Right atrium auricular region (tissue), 2 donors: Measurements from ENCODE around the gene TBC1D5. TPM values are rescaled to one million over a fixed set of nuclear protein-coding genes. Genes with fewer than 3 reads are reported as not detected.

Experiments used
- DNase-seq: peaks from one replicate; pipeline ENCODE4 v3.0.0-alpha.2; 2019; ENCODE audit warnings: low spot score
- H3K27ac ChIP-seq, 2 donors: fragments of 200-600 bp; sonication (generic); 1 replicate in 1 of 2; 2 replicates in 1 of 2; pipeline ENCODE4 v1.5.1; 2016 to 2019
- H3K27me3 ChIP-seq, 2 donors: fragments of 200-600 bp; sonication (generic); one replicate each; pipeline versions ENCODE4 v1.5.1 to v1.6.0; 2017 to 2019
- H3K36me3 ChIP-seq: fragments of 200-600 bp; sonication (generic); one replicate; pipeline ENCODE4 v1.5.1; 2016
- H3K4me1 ChIP-seq, 2 donors: fragments of 200-600 bp; sonication (generic); one replicate each; pipeline versions ENCODE4 v1.5.1 to v1.6.0; 2017 to 2019
- H3K4me3 ChIP-seq, 2 donors: fragments of 200-600 bp; sonication (generic); 1 replicate in 1 of 2; 2 replicates in 1 of 2; pipeline ENCODE4 v1.5.1; 2017 to 2019; ENCODE audit warnings: mild to moderate bottlenecking in 1 of 2, moderate library complexity in 1 of 2
- H3K9me3 ChIP-seq, 2 donors: fragments of 200-600 bp; sonication (generic); one replicate each; pipeline ENCODE4 v1.5.1; 2019
- CTCF ChIP-seq, 2 donors: fragments of 200-600 bp; sonication (generic); IDR thresholded peaks; one replicate each; pipeline ENCODE4 v1.5.1; 2019; ENCODE audit warnings: antibody characterized with exemption in 2 of 2
- total RNA-seq, 2 donors: library from RNA; depleted of rRNA; stranded (reverse); fragments of >200 nt; gene quantifications; one replicate each; pipeline ENCODE4 v1.1.0, GENCODE V29; 2016

Gene TBC1D5
- total RNA-seq, 2 donors from 2014 or later: 35.2 to 40.2 TPM

GRCh38 chr3:17149076-17149475 lies 593.4 kb downstream of the TBC1D5 start:
- no peak overlapping the region for H3K4me3 ChIP-seq
- H3K4me1 ChIP-seq: no peaks in the 10 kb centered on the region
- peaks cover 12% of the 10 kb centered on the region for H3K36me3 ChIP-seq
- no peaks in the 10 kb centered on the region for H3K27me3 ChIP-seq
- no peak for DNase-seq
- peaks cover 0 to 14% of the 10 kb centered on the region in 2 donors for H3K9me3 ChIP-seq
- no peak overlapping the region for H3K27ac ChIP-seq
- no peak for TF ChIP-seq CTCF (IDR thresholded peaks at IDR 0.05)

- Histone ChIP-seq H3K4me3 (no peak overlapping the region), H3K27ac (no peak overlapping the region), H3K36me3 (no peaks in the 10 kb centered on the region), H3K9me3 (no peaks in the 10 kb centered on the region), H3K4me1 (peaks cover 0 to 12% of the 10 kb centered on the region in 2 donors), H3K27me3 (no peaks in the 10 kb centered on the region)
- TF ChIP-seq CTCF (IDR thresholded peaks at IDR 0.05): no peak
- no peak for DNase-seq
Observed at GRCh38 chr3:17144665-17144993, 597.8 kb downstream of the TBC1D5 start.

- DNase-seq: no peak
- H3K27ac ChIP-seq: no peak overlapping the region
- TF ChIP-seq CTCF (IDR thresholded peaks at IDR 0.05): no peak
Observed at GRCh38 chr3:17143893-17144664, 598.4 kb downstream of the TBC1D5 start.

DNA sequence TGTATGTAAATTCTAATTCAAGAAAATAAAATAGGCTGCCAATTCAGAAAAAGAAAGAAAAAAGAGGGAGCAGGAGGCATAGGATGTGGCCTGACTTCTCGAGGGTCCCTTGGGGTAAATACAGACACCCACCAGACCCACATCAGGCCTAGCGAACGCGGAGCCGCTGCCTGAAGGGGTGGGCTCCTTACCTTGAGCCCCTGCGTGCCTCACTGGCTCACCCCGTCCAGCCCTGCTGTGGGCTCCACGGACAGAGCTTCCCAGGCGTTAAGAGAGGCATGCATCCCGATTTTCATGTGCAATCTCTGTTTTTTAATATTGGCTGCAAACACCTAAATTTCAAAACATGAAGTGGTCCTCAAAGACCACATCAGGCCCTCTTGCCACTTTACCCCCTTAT lies 599.9 kb downstream of the TBC1D5 start:
- no peak for TF ChIP-seq CTCF (IDR thresholded peaks at IDR 0.05)
- Histone ChIP-seq H3K36me3 (no peaks in the 10 kb centered on the region), H3K27me3 (no peaks in the 10 kb centered on the region), H3K9me3 (no peaks in the 10 kb centered on the region), H3K27ac (no peak overlapping the region), H3K4me1 (peaks cover 0 to 23% of the 10 kb centered on the region in 2 donors), H3K4me3 (no peak overlapping the region)
- no peak for DNase-seq

More at GRCh38 chr3:17143893-17144664, 598.4 kb downstream of the TBC1D5 start:
- Histone ChIP-seq H3K4me1 (peaks cover 0 to 12% of the 10 kb centered on the region in 2 donors), H3K27me3 (no peaks in the 10 kb centered on the region), H3K9me3 (no peaks in the 10 kb centered on the region), H3K4me3 (no peak overlapping the region), H3K36me3 (no peaks in the 10 kb centered on the region)

DNA sequence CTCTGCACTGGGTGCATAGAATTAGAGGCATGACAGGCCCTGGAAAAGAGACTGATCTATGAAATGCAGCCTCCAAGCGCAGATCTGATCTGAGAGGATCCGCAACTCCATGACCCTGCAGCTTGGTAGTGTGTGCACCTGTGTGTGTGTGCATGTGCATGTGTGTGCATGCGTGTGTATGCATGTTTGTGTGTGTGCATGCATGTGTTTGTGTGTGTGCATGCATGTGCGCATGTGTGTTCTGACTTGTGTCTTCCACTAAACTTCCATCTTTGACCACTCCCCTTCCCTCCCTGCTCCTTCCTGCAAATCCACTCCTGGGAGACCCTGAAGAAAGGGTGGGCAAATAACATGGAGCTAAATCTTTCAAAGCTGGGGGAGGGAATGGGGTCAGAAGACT lies 600.7 kb downstream of the TBC1D5 start:
- Histone ChIP-seq H3K36me3 (no peaks in the 10 kb centered on the region), H3K4me1 (peaks cover 0 to 26% of the 10 kb centered on the region in 2 donors), H3K27ac (peak overlapping the region; percentile 69 to 74), H3K27me3 (no peaks in the 10 kb centered on the region), H3K4me3 (peak overlapping the region in 1 of 2 donors; percentile 1), H3K9me3 (no peaks in the 10 kb centered on the region)
- no peak for TF ChIP-seq CTCF (IDR thresholded peaks at IDR 0.05)
- DNase-seq: no peak
